Activated CD4-positive, alpha-beta memory T cell treated with anti-CD3 and anti-CD28 coated beads for 36 hours (primary cell): ENCODE results near the gene DEGS2. TPM values are rescaled to one million over a fixed set of nuclear protein-coding genes. Genes with fewer than 3 reads are reported as not detected.
A peak's percentile ranks its signal among the peaks of the same experiment; 100 is the strongest.

Experiments
- CTCF ChIA-PET: fragments of 350-600 bp; sonication (Branson Sonifier 250); formaldehyde crosslinking; loops from one replicate; lab custom pipeline; 2021; ENCODE audit warnings: antibody characterized with exemption, inconsistent platforms; lab: Charles Lee
- POLR2A ChIA-PET: fragments of 350-600 bp; sonication (Branson Sonifier 250); formaldehyde crosslinking; loops from one replicate; lab custom pipeline; 2021; ENCODE audit warnings: antibody characterized with exemption; lab: Charles Lee
- DNase-seq: peaks from one replicate; pipeline ENCODE4 v3.0.0-alpha.2; 2020
- H3K27ac Mint-ChIP-seq: one replicate; pipeline ENCODE4 v1.8.0; 2021; ENCODE audit warnings: mixed read lengths
- H3K27me3 Mint-ChIP-seq: one replicate; pipeline ENCODE4 v1.8.0; 2021; ENCODE audit warnings: mixed read lengths
- H3K36me3 Mint-ChIP-seq: one replicate; pipeline ENCODE4 v1.8.0; 2021; ENCODE audit warnings: mixed read lengths
- H3K4me1 Mint-ChIP-seq: one replicate; pipeline ENCODE4 v1.8.0; 2021; ENCODE audit warnings: low read depth, mixed read lengths
- H3K4me3 Mint-ChIP-seq: one replicate; pipeline ENCODE4 v1.8.0; 2021; ENCODE audit warnings: mild to moderate bottlenecking, mixed read lengths
- H3K9me3 Mint-ChIP-seq: one replicate; pipeline ENCODE4 v1.8.0; 2021; ENCODE audit warnings: mixed read lengths
- intact Hi-C: fragments of 100-400 bp; cut with micrococcal nuclease; formaldehyde crosslinking; loops from one replicate; pipeline ENCODE4 v1.15.1; 2023
- total RNA-seq, 2 experiments: library from RNA; stranded (reverse); gene quantifications; one replicate each; pipeline ENCODE4 v1.2.3, GENCODE V29; 2021

The DEGS2 gene
- total RNA-seq, 2 experiments from 2014 or later: 1.1 to 1.3 TPM

GRCh38 chr14:100117026-100117425 is 42.4 kb downstream of the DEGS2 start:
- ChIA-PET CTCF (interaction anchor here (0.6 to 7.9 kb wide), 4 partner anchors 9 to 134 kb away, joined by 3 to 35 read pairs (median 3); no protein-coding TSS in a partner anchor), POLR2A (interaction anchor here (1.2 kb wide), 1 partner anchor 47 kb away, joined by 3 read pairs; no protein-coding TSS in a partner anchor)
- Mint-ChIP-seq H3K27me3 (no peaks in the 10 kb centered on the region), H3K27ac (no peak overlapping the region), H3K36me3 (peaks cover 5% of the 10 kb centered on the region), H3K4me1 (peaks cover 20% of the 10 kb centered on the region), H3K9me3 (no peaks in the 10 kb centered on the region), H3K4me3 (no peak overlapping the region)
- intact Hi-C loops: no loop called here
- DNase-seq: no peak

- Mint-ChIP-seq H3K36me3 (peaks cover 5% of the 10 kb centered on the region), H3K9me3 (no peaks in the 10 kb centered on the region), H3K4me3 (no peak overlapping the region), H3K27ac (peak overlapping the region; percentile 5), H3K27me3 (no peaks in the 10 kb centered on the region), H3K4me1 (peaks cover 20% of the 10 kb centered on the region)
- POLR2A ChIA-PET: no interaction called here
- CTCF ChIA-PET: interaction anchor here (1.4 to 7.9 kb wide), 3 partner anchors 8 to 133 kb away, joined by 4 to 35 read pairs (median 7); no protein-coding TSS in a partner anchor
- no peak for DNase-seq
- intact Hi-C loops: no loop called here
These were observed 43.3 kb downstream of the DEGS2 start for GRCh38 chr14:100116134-100116533.

GRCh38 chr14:100115726-100116125 is 43.7 kb downstream of the DEGS2 start:
- intact Hi-C loops: no loop called here

GRCh38 chr14:100115236-100115635 is 44.2 kb downstream of the DEGS2 start:
- H3K4me1 Mint-ChIP-seq: peaks cover 20% of the 10 kb centered on the region
- CTCF ChIA-PET: interaction anchor here (1.4 to 7.9 kb wide), 3 partner anchors 7 to 132 kb away, joined by 4 to 35 read pairs (median 7); no protein-coding TSS in a partner anchor
- POLR2A ChIA-PET: no interaction called here

More at GRCh38 chr14:100115726-100116125, 43.7 kb downstream of the DEGS2 start:
- Mint-ChIP-seq H3K36me3 (peaks cover 5% of the 10 kb centered on the region), H3K9me3 (no peaks in the 10 kb centered on the region), H3K27me3 (no peaks in the 10 kb centered on the region), H3K4me1 (peaks cover 20% of the 10 kb centered on the region), H3K27ac (no peak overlapping the region), H3K4me3 (no peak overlapping the region)
- no peak for DNase-seq
- POLR2A ChIA-PET: no interaction called here
- CTCF ChIA-PET: interaction anchor here (1.4 to 7.9 kb wide), 3 partner anchors 7 to 133 kb away, joined by 4 to 35 read pairs (median 7); no protein-coding TSS in a partner anchor

GRCh38 chr14:100114109-100114765 is 45.2 kb downstream of the DEGS2 start:
- DNase-seq: no peak
- POLR2A ChIA-PET: no interaction called here
- H3K9me3 Mint-ChIP-seq: no peaks in the 10 kb centered on the region
- no peak overlapping the region for H3K4me3 Mint-ChIP-seq
- H3K27me3 Mint-ChIP-seq: no peaks in the 10 kb centered on the region
- intact Hi-C loops: no loop called here
- peaks cover 10% of the 10 kb centered on the region for H3K36me3 Mint-ChIP-seq
- peak overlapping the region; percentile 26 for H3K27ac Mint-ChIP-seq
- peaks cover 23% of the 10 kb centered on the region for H3K4me1 Mint-ChIP-seq
- CTCF ChIA-PET: interaction anchor here (16.3 kb wide), 1 partner anchor 45 kb away, joined by 573 read pairs; the partner anchor contains the start of gene EVL

More at GRCh38 chr14:100115236-100115635, 44.2 kb downstream of the DEGS2 start:
- intact Hi-C loops: no loop called here
- Mint-ChIP-seq H3K27me3 (no peaks in the 10 kb centered on the region), H3K36me3 (peaks cover 5% of the 10 kb centered on the region), H3K4me3 (no peak overlapping the region), H3K9me3 (no peaks in the 10 kb centered on the region), H3K27ac (no peak overlapping the region)
- DNase-seq: no peak

GRCh38 chr14:100111931-100112704 is 47.3 kb downstream of the DEGS2 start:
- Mint-ChIP-seq H3K9me3 (no peaks in the 10 kb centered on the region), H3K27me3 (no peaks in the 10 kb centered on the region)

GRCh38 chr14:100110816-100111215 is 48.6 kb downstream of the DEGS2 start:
- no peaks in the 10 kb centered on the region for H3K27me3 Mint-ChIP-seq
- H3K27ac Mint-ChIP-seq: peak overlapping the region; percentile 34
- H3K36me3 Mint-ChIP-seq: peaks cover 16% of the 10 kb centered on the region
- no peaks in the 10 kb centered on the region for H3K9me3 Mint-ChIP-seq
- CTCF ChIA-PET: interaction anchor here (1.0 to 16.3 kb wide), 6 partner anchors 14 to 129 kb away, joined by 3 to 573 read pairs (median 40); partner anchors contain the start of gene EVL
- intact Hi-C loops: no loop called here
- POLR2A ChIA-PET: interaction anchor here (0.6 kb wide), 1 partner anchor 27 kb away, joined by 5 read pairs; no protein-coding TSS in a partner anchor
- peaks cover 38% of the 10 kb centered on the region for H3K4me1 Mint-ChIP-seq
- H3K4me3 Mint-ChIP-seq: no peak overlapping the region
- no peak for DNase-seq

More at GRCh38 chr14:100111931-100112704, 47.3 kb downstream of the DEGS2 start:
- CTCF ChIA-PET: interaction anchor here (0.9 to 16.3 kb wide), 8 partner anchors 16 to 130 kb away, joined by 3 to 573 read pairs (median 6); partner anchors contain the start of gene EVL
- no peak for DNase-seq
- Mint-ChIP-seq H3K4me1 (peaks cover 28% of the 10 kb centered on the region), H3K36me3 (peaks cover 14% of the 10 kb centered on the region), H3K4me3 (no peak overlapping the region), H3K27ac (peak overlapping the region; percentile 64)
- POLR2A ChIA-PET: interaction anchor here (1.4 kb wide), 1 partner anchor 42 kb away, joined by 3 read pairs; no protein-coding TSS in a partner anchor
- intact Hi-C loops: no loop called here

GRCh38 chr14:100109594-100109955 is 49.9 kb downstream of the DEGS2 start:
- DNase-seq: no peak
- Mint-ChIP-seq H3K36me3 (peaks cover 16% of the 10 kb centered on the region), H3K27me3 (no peaks in the 10 kb centered on the region), H3K9me3 (no peaks in the 10 kb centered on the region), H3K27ac (peak overlapping the region; percentile 90), H3K4me1 (peaks cover 49% of the 10 kb centered on the region), H3K4me3 (no peak overlapping the region)
- ChIA-PET CTCF (interaction anchor here (0.9 to 16.3 kb wide), 7 partner anchors 10 to 135 kb away, joined by 3 to 573 read pairs (median 44); partner anchors contain the start of gene EVL), POLR2A (interaction anchor here (11.3 kb wide), 1 partner anchor 39 kb away, joined by 200 read pairs; the partner anchor contains the start of gene EVL)
- intact Hi-C loops: loop anchor here (5.0 kb wide), 1 partner anchor 268 kb away; the partner anchor contains the start of gene WDR25

- Mint-ChIP-seq H3K27me3 (no peaks in the 10 kb centered on the region), H3K27ac (peak overlapping the region; percentile 90), H3K36me3 (peaks cover 19% of the 10 kb centered on the region), H3K4me3 (no peak overlapping the region), H3K4me1 (peaks cover 55% of the 10 kb centered on the region), H3K9me3 (no peaks in the 10 kb centered on the region)
- no peak for DNase-seq
- intact Hi-C loops: loop anchor here (1.0 to 5.0 kb wide), 6 partner anchors 33 to 268 kb away; partner anchors contain the start of gene WDR25
- CTCF ChIA-PET: interaction anchor here (0.6 to 16.3 kb wide), 30 partner anchors 9 to 536 kb away, joined by 3 to 573 read pairs (median 6); partner anchors contain the start of gene EVL
- POLR2A ChIA-PET: interaction anchor here (1.4 to 11.3 kb wide), 4 partner anchors 28 to 47 kb away, joined by 4 to 200 read pairs (median 6); partner anchors contain the start of gene EVL
These were observed 50.4 kb downstream of the DEGS2 start for GRCh38 chr14:100108840-100109593.

- H3K4me3 Mint-ChIP-seq: peak overlapping the region; percentile 4
- H3K9me3 Mint-ChIP-seq: no peaks in the 10 kb centered on the region
- intact Hi-C loops: loop anchor here (1.0 to 5.0 kb wide), 6 partner anchors 32 to 269 kb away; partner anchors contain the start of gene WDR25
These were observed 51.2 kb downstream of the DEGS2 start for GRCh38 chr14:100108042-100108825.

More at GRCh38 chr14:100108042-100108825, 51.2 kb downstream of the DEGS2 start:
- DNase-seq: peak; percentile 92
- peak overlapping the region; percentile 90 for H3K27ac Mint-ChIP-seq
- ChIA-PET CTCF (interaction anchor here (0.6 to 16.3 kb wide), 39 partner anchors 9 to 537 kb away, joined by 3 to 573 read pairs (median 4); partner anchors contain the start of gene EVL), POLR2A (interaction anchor here (0.8 to 11.3 kb wide), 7 partner anchors 13 to 137 kb away, joined by 3 to 200 read pairs (median 4); partner anchors contain the start of gene EVL)
- H3K27me3 Mint-ChIP-seq: no peaks in the 10 kb centered on the region
- H3K4me1 Mint-ChIP-seq: peaks cover 62% of the 10 kb centered on the region
- peaks cover 26% of the 10 kb centered on the region for H3K36me3 Mint-ChIP-seq
